ENCODE data around the gene TIAM2. TPM values are rescaled to one million over a fixed set of nuclear protein-coding genes. Genes with fewer than 3 reads are reported as not detected.

The TIAM2 gene
- total and polyA plus RNA-seq, 10 of the 15 experiments (the other 5 are each of a cell fraction or from before 2014, with no cell fraction given): 1.1 to 10.5 (median 2.3) TPM

DNA sequence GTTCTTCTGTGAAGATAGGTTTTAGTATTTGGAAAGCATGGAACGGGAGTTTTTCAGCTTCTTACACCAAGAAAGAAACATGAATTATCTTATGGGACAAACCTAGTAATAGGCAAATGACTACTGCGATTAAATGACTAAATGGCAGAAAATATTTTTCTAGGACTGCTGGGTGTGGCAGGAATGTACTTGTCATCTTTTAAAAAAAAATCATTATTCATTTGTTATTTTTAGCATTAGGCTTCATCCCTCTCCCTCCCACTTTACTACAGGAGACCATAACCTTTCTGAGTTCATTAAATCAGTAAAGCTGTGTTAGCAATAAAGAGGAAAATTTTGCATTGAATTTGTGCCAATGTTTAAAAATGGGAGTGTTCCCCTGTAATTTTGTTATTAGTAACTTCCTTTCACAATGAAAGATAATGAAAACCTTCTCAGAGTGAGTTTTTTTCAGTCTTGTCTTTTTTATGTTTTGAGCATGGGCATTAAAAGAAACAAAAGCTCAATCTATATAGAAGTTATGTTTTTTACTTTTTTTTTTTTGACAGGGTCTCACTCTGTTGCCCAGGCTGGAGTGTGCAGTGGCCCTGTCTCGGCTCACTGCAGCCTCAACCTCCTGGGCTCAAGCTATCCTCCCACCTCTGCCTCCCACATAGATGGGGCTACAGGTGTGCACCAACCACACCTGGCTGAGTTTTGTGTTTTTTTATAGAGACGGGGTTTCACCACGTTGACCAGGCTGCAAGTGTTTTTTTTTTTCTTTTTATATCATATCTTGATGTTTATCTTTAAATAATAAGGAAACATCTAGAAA is 163.1 kb downstream of the TIAM2 start (continued):
- TF ChIP-seq, protein P1, sequence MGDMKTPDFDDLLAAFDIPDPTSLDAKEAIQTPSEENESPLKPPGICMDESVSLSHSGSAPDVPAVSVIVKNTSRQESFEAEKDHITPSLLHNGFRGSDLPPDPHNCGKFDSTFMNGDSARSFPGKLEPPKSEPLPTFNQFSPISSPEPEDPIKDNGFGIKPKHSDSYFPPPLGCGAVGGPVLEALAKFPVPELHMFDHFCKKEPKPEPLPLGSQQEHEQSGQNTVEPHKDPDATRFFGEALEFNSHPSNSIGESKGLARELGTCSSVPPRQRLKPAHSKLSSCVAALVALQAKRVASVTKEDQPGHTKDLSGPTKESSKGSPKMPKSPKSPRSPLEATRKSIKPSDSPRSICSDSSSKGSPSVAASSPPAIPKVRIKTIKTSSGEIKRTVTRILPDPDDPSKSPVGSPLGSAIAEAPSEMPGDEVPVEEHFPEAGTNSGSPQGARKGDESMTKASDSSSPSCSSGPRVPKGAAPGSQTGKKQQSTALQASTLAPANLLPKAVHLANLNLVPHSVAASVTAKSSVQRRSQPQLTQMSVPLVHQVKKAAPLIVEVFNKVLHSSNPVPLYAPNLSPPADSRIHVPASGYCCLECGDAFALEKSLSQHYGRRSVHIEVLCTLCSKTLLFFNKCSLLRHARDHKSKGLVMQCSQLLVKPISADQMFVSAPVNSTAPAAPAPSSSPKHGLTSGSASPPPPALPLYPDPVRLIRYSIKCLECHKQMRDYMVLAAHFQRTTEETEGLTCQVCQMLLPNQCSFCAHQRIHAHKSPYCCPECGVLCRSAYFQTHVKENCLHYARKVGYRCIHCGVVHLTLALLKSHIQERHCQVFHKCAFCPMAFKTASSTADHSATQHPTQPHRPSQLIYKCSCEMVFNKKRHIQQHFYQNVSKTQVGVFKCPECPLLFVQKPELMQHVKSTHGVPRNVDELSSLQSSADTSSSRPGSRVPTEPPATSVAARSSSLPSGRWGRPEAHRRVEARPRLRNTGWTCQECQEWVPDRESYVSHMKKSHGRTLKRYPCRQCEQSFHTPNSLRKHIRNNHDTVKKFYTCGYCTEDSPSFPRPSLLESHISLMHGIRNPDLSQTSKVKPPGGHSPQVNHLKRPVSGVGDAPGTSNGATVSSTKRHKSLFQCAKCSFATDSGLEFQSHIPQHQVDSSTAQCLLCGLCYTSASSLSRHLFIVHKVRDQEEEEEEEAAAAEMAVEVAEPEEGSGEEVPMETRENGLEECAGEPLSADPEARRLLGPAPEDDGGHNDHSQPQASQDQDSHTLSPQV (IDR thresholded peaks at IDR 0.05): no peak
- TF ChIP-seq ZZZ3 (IDR thresholded peaks at IDR 0.05; ENCODE audit: control insufficient read depth, insufficient read length, low read depth) (no peak), RELA (IDR thresholded peaks at IDR 0.05; ENCODE audit: borderline replicate concordance, partially characterized antibody) (no peak), NFIC (IDR thresholded peaks at IDR 0.05; ENCODE audit: low read depth, low read length) (peak; percentile 46), SMC3 (IDR thresholded peaks at IDR 0.05; ENCODE audit: borderline replicate concordance, low read length) (no peak), ZNF384 (IDR thresholded peaks at IDR 0.05; ENCODE audit: borderline replicate concordance, low read depth, low read length) (0 out of 2 replicates have a peak, but pooled peaks have one; percentile 5), RAD51 (IDR thresholded peaks at IDR 0.05) (no peak), SREBF1 (IDR thresholded peaks at IDR 0.05; ENCODE audit: low read length) (no peak), ZNF274 (IDR thresholded peaks at IDR 0.05; ENCODE audit: insufficient read depth, insufficient read length) (no peak), CHD2 (IDR thresholded peaks at IDR 0.05; ENCODE audit: borderline replicate concordance, low read depth, low read length) (no peak), HCFC1 (IDR thresholded peaks at IDR 0.05; ENCODE audit: low read length) (no peak), HDAC6 (IDR thresholded peaks at IDR 0.05; ENCODE audit: unreplicated experiment) (no peak), CBFB (IDR thresholded peaks at IDR 0.05; ENCODE audit: low read depth) (no peak), ZSCAN29 (IDR thresholded peaks at IDR 0.05) (no peak), NR2C2 (IDR thresholded peaks at IDR 0.05; ENCODE audit: borderline replicate concordance, control insufficient read depth, insufficient read length, low read depth) (no peak), RCOR1 (conservative IDR thresholded peaks at IDR 0.05; ENCODE audit: low read depth, low read length) (no peak)
- TF ChIP-seq, protein P2, sequence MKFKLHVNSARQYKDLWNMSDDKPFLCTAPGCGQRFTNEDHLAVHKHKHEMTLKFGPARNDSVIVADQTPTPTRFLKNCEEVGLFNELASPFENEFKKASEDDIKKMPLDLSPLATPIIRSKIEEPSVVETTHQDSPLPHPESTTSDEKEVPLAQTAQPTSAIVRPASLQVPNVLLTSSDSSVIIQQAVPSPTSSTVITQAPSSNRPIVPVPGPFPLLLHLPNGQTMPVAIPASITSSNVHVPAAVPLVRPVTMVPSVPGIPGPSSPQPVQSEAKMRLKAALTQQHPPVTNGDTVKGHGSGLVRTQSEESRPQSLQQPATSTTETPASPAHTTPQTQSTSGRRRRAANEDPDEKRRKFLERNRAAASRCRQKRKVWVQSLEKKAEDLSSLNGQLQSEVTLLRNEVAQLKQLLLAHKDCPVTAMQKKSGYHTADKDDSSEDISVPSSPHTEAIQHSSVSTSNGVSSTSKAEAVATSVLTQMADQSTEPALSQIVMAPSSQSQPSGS (IDR thresholded peaks at IDR 0.05; ENCODE audit: low read length): peak; percentile 34; the same call in 1 of the 2 replicates
- TF ChIP-seq, protein P3, sequence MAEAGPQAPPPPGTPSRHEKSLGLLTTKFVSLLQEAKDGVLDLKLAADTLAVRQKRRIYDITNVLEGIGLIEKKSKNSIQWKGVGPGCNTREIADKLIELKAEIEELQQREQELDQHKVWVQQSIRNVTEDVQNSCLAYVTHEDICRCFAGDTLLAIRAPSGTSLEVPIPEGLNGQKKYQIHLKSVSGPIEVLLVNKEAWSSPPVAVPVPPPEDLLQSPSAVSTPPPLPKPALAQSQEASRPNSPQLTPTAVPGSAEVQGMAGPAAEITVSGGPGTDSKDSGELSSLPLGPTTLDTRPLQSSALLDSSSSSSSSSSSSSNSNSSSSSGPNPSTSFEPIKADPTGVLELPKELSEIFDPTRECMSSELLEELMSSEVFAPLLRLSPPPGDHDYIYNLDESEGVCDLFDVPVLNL (IDR thresholded peaks at IDR 0.05; ENCODE audit: low read depth, low read length): no peak
- TF ChIP-seq, protein P4, sequence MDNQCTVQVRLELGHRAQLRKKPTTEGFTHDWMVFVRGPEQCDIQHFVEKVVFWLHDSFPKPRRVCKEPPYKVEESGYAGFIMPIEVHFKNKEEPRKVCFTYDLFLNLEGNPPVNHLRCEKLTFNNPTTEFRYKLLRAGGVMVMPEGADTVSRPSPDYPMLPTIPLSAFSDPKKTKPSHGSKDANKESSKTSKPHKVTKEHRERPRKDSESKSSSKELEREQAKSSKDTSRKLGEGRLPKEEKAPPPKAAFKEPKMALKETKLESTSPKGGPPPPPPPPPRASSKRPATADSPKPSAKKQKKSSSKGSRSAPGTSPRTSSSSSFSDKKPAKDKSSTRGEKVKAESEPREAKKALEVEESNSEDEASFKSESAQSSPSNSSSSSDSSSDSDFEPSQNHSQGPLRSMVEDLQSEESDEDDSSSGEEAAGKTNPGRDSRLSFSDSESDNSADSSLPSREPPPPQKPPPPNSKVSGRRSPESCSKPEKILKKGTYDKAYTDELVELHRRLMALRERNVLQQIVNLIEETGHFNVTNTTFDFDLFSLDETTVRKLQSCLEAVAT (IDR thresholded peaks at IDR 0.05): no peak
- TF ChIP-seq, protein P5, sequence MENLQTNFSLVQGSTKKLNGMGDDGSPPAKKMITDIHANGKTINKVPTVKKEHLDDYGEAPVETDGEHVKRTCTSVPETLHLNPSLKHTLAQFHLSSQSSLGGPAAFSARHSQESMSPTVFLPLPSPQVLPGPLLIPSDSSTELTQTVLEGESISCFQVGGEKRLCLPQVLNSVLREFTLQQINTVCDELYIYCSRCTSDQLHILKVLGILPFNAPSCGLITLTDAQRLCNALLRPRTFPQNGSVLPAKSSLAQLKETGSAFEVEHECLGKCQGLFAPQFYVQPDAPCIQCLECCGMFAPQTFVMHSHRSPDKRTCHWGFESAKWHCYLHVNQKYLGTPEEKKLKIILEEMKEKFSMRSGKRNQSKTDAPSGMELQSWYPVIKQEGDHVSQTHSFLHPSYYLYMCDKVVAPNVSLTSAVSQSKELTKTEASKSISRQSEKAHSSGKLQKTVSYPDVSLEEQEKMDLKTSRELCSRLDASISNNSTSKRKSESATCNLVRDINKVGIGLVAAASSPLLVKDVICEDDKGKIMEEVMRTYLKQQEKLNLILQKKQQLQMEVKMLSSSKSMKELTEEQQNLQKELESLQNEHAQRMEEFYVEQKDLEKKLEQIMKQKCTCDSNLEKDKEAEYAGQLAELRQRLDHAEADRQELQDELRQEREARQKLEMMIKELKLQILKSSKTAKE (IDR thresholded peaks at IDR 0.05; ENCODE audit: low read depth, poor library complexity, severe bottlenecking): no peak

All from GM12878 (cell line).